Neural crest cell (in vitro differentiated cells): Measurements from ENCODE around the gene SEPTIN1. TPM values are rescaled to one million over a fixed set of nuclear protein-coding genes. Genes with fewer than 3 reads are reported as not detected.
A peak's percentile ranks its signal among the peaks of the same experiment; 100 is the strongest.

Source experiments
- DNase-seq: peaks from one replicate; pipeline ENCODE4 v3.0.0; 2021; ENCODE audit warnings: low read depth, mixed read lengths, low spot score
- H3K27ac Mint-ChIP-seq: one replicate; pipeline ENCODE4 v1.8.0; 2021; ENCODE audit warnings: mild to moderate bottlenecking, mixed read lengths; ENCODE audit not compliant: unreplicated experiment
- H3K27me3 Mint-ChIP-seq: 2 replicates; pipeline ENCODE4 v1.8.0; 2021; ENCODE audit warnings: low read depth, mild to moderate bottlenecking, mixed read lengths
- H3K36me3 Mint-ChIP-seq: 2 replicates; pipeline ENCODE4 v1.8.0; 2021; ENCODE audit warnings: low read depth, mild to moderate bottlenecking, mixed read lengths
- H3K4me1 Mint-ChIP-seq: 2 replicates; pipeline ENCODE4 v1.8.0; 2021; ENCODE audit warnings: mixed read lengths
- H3K4me3 Mint-ChIP-seq: one replicate; pipeline ENCODE4 v1.8.0; 2021; ENCODE audit warnings: mild to moderate bottlenecking, mixed read lengths
- H3K9me3 Mint-ChIP-seq: 2 replicates; pipeline ENCODE4 v1.8.0; 2021; ENCODE audit warnings: mixed read lengths
- CTCF ChIP-seq: fragments of 200-600 bp; sonication (generic); conservative IDR thresholded peaks from 2 replicates; pipeline ENCODE4 v1.5.0; 2021; ENCODE audit warnings: antibody characterized with exemption, mild to moderate bottlenecking
- total RNA-seq: library from RNA; stranded (reverse); gene quantifications from 2 replicates; pipeline ENCODE4 v1.2.1, GENCODE V29; 2021

The SEPTIN1 gene
- total RNA-seq, 1 donor from 2014 or later = 2.3 TPM

GRCh38 chr16:30369938-30370455 lies 12.4 kb downstream of the SEPTIN1 start:
- peak; percentile 38 for TF ChIP-seq CTCF
- Mint-ChIP-seq H3K4me1 (peaks cover 55% of the 10 kb centered on the region), H3K4me3 (peak overlapping the region; percentile 89), H3K36me3 (no peaks in the 10 kb centered on the region), H3K9me3 (no peaks in the 10 kb centered on the region), H3K27me3 (no peaks in the 10 kb centered on the region), H3K27ac (no peak overlapping the region)
- DNase-seq = no peak

- H3K9me3 Mint-ChIP-seq = no peaks in the 10 kb centered on the region
- no peaks in the 10 kb centered on the region for H3K27me3 Mint-ChIP-seq
- H3K4me1 Mint-ChIP-seq = peaks cover 55% of the 10 kb centered on the region
- peak overlapping the region; percentile 93 for H3K4me3 Mint-ChIP-seq
- no peaks in the 10 kb centered on the region for H3K36me3 Mint-ChIP-seq
- DNase-seq = peak; percentile 26
- no peak overlapping the region for H3K27ac Mint-ChIP-seq
- TF ChIP-seq CTCF = no peak
Measured at GRCh38 chr16:30369091-30369937, 13.0 kb downstream of the SEPTIN1 start.

GRCh38 chr16:30368792-30369090 lies 13.6 kb downstream of the SEPTIN1 start:
- H3K27ac Mint-ChIP-seq = no peak overlapping the region
- no peak for TF ChIP-seq CTCF

GRCh38 chr16:30368122-30368791 lies 14.1 kb downstream of the SEPTIN1 start:
- Mint-ChIP-seq H3K36me3 (no peaks in the 10 kb centered on the region), H3K4me1 (peaks cover 55% of the 10 kb centered on the region), H3K27me3 (no peaks in the 10 kb centered on the region), H3K4me3 (peak overlapping the region; percentile 93), H3K27ac (peak overlapping the region; percentile 66), H3K9me3 (no peaks in the 10 kb centered on the region)
- TF ChIP-seq CTCF = no peak
- no peak for DNase-seq

More at GRCh38 chr16:30368792-30369090, 13.6 kb downstream of the SEPTIN1 start:
- H3K27me3 Mint-ChIP-seq = no peaks in the 10 kb centered on the region
- H3K9me3 Mint-ChIP-seq = no peaks in the 10 kb centered on the region
- no peaks in the 10 kb centered on the region for H3K36me3 Mint-ChIP-seq
- no peak for DNase-seq
- peaks cover 55% of the 10 kb centered on the region for H3K4me1 Mint-ChIP-seq
- peak overlapping the region; percentile 93 for H3K4me3 Mint-ChIP-seq

GRCh38 chr16:30367349-30368009 lies 14.9 kb downstream of the SEPTIN1 start:
- DNase-seq = no peak
- no peak for TF ChIP-seq CTCF
- Mint-ChIP-seq H3K9me3 (no peaks in the 10 kb centered on the region), H3K27ac (no peak overlapping the region), H3K36me3 (peaks cover 3% of the 10 kb centered on the region), H3K4me3 (peak overlapping the region; percentile 93), H3K27me3 (no peaks in the 10 kb centered on the region), H3K4me1 (peaks cover 51% of the 10 kb centered on the region)
